ENCODE data around the gene FAM83C. TPM values are rescaled to one million over a fixed set of nuclear protein-coding genes. Genes with fewer than 3 reads are reported as not detected.

Gene FAM83C
- total RNA-seq, 1 donor from 2014 or later: not detected

DNA sequence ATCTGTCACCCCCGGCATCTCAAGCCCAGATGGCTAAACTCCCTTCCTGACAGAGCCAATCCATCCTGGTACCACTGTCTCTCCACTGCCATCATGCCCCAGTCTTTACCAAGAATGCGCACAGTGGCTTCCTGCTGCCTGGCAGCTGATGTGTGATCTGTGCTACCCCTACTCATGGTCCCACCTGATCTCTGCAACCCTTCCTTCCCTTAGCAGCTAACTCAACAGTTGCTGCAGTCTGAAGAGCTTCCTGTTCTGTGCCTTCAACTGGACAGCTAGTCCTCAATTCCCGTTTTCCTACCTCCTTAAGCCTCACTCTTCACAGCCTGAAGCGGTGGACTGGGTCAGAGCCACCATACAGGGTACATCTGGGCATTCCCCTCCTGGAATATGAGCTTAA lies 7.6 kb upstream of the FAM83C start:
- DNase-seq (ENCODE audit: low spot score): no peak

DNA sequence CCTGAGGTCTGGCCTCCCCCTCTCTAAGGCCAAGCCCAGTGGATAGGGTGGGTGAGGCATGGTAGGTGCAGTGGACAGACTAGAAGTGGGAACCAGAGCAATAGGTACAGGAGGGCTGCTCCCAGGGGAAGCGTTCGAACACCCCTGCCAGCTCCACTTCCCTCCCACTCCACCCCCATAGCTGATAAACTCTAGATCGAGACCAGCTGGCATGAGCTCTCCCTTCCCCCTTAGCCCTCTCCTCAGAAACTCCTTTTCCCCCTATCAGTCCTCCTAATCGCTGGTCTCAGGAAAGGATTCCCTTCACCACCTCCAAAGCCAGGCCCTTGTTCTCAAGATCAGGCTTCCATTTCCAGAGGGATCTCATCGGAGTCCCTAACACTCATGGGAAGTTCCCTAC lies 6.0 kb upstream of the FAM83C start:
- no peak for DNase-seq (ENCODE audit: low spot score)

DNA sequence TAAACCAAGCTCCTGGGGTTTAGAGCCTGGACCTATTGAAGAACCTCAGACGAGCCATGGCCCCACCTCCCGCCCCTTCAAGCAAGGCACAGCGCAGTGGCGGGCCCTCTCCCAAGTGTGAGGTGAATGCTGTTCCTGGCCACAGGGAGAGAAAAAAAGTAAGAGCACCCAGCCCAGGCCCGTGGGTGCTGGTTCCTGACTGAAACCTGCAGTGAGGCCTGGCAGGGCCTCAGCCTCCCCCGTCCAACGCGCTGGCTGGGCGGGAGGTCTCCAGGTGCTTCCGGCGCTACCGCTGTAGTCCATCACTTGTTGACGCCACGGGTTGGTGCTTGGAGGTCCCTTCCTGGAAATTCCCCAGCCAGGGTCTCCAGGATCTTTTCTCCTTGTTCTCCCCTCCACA lies 5.5 kb upstream of the FAM83C start:
- DNase-seq (ENCODE audit: low spot score): no peak

DNA sequence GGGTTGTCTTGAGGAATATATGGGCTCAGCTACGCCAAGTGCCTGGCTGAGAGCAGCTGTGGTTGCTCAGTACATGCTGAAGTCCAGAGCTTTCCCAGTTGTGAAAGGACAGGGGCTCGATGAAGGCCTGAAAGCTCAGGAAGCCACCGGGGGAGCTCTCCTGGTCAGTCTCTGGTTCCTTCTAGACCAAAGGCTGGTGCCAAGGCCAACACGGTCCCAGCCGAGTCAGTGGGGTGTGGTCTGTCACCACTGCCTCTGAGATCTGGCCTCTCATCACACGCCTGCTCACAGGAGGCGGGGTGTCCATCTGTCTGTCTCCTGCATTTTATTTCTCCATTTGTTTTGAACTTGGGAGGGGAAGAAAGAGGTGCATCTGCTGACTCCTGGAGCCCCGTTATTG lies 4.9 kb upstream of the FAM83C start:
- DNase-seq (ENCODE audit: low spot score): no peak

DNA sequence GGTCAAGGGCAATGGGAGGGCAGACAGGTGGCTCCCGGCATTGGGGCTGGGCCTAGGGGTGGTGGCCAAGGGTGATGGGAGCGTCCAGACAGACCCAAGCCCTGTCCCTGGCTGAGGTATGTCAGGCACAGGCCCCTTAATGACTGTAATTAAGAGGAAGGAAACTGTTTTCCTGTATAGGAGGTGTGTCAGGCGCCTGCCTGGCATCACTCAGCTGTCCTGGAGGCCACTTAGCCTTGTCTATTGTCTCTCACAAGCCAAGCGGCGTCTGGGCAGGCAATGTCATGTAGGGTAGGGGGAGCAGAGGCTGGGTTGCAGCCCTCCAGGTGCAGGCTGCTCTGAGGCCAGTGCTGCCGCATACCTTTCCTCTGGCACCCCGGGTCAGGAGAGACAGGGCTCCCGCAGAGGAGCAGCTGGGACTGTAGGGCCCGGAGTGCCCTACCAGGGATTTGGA lies 3.9 kb upstream of the FAM83C start:
- DNase-seq (ENCODE audit: low spot score): no peak

DNA sequence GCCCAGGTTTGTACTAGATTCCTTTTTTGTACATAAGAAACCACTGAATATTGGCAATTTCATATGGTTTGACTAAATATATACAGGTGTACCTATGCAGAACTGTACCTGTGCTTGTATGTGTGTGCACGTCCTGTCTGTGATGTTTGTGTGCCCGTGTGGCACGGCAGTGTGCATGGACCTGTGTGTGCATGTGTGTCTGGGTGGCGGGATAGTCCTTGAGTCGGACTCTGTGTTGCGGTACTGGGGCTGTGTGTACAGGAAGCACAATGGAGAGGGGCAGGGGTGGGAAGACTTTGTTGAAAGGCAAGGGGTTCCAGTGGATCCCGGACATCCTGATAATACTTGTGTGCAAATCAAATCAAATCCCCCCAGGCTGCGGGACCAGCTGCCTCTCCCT lies 3.4 kb upstream of the FAM83C start:
- DNase-seq (ENCODE audit: low spot score): no peak

DNA sequence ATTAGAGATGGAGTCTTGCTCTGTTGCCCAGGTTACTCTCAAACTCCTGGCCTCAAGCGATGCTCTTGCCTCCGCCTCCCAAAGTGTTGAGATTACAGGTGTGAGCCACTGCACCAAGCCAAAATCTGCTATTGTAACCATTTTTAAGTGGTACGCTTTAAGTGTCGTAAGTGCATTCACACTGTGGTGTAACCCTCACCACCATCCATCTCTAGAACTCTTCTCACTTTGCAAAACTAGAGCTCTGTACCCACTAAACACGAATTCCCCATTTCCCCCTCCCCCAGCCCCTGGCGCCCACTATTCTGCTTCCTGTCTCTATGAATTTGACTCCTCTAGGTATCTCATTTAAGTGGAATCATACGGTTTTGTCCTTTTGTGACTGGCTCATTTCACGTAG lies 2.8 kb upstream of the FAM83C start:
- no peak for DNase-seq (ENCODE audit: low spot score)

DNA sequence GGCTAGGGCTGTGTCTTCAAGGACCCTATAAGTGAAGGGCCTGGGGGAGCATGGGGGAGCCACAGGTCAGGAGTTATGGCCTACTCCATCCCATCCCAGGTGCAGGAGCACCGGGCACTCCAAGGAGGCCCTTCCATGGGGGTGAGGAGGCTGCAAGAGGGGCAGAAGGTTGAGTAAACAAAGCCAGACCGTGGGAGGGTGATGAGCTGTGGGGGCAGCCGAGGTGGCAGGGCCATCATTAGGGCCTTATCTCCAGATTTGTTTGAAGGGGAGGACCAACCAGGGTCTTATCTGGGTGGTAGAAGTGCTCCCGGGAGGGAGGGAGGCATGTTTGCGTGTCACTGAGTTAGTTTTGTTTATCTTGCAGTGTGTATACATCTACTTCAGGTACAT lies 2.1 kb upstream of the FAM83C start:
- DNase-seq (ENCODE audit: low spot score): no peak

DNA sequence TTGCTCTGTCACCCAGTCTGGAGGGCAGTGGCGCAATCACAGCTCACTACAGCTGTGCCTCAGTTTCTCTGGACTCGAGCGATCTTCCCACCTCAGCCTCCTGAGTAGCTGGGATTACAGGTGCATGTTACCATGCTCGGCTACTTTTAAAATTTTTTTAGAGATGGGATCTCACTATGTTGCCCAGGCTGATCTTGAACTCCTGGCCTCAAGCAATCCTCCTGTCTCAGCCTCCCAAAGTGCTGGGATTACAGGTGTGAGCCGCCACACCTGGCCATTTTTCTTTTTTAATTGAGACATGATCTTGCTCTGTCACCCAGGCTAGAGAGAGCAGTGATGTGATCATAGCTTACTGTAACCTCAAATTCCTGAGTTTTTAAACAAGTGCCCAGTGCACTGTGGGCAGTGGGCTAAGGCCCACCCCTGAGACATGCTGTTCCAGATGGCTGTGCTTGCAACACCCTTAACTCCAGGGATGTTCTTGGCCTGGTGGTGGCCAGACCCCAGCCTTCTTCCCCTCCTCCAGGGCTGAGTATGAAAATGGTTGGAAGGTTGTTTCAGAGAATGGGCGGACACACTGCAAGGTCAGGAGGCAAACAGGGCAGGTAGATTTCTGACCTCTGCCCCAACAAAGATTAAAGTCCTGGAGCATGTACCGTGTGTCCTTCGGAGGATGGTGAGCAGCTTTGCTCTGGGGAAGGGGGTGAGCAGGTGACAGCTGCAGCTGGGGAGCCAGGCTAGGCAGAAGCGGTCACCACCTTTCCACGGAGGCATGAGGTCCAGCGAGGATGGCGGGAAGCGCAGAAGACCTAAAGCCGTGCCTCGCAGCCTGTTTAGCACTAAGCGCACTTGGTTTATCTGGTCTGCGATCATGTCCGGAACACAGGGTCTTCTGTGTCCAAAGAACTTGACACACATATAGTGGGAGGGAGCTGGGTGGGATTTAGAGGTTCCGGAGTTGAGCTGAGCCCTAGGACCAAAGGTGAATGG lies 1.4 kb upstream of the FAM83C start:
- no peak for DNase-seq (ENCODE audit: low spot score)

DNA sequence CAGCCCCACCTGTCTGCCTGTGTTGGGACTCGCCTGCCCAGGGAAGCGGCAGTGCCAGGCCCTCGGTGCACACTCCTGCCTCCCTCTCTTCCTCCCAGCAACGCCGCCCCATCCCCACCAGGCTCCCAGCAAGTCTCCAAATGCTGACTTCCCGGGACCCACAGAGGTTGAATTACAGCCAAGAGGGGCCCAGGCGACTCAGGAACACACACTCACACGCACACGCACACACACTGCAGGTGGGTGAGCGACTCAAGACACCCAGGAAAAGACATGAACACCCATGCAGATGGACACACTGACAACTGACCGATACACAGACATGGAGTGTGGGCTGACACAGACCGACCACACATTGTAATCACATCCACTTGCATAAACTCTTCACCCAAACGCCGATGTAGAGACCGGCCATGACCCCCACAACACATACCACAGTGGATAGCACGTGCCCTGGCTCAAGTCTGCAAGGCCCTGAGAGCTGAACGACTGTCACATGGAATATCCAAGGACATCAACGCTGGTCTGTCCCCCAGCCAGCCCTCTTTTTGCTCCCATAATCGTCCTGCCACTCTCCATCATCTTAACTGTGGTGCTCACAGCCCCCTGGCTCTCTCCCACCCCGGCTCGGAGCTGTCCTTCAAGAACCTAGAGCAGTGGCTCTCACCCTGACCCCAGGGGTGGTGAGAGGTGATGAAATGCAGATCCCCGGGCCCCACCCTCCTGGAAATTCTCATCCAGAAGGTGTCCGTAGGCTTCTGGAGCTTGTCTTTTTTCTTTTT lies 470 bp upstream of the FAM83C start:
- DNase-seq (ENCODE audit: low spot score): no peak

DNA sequence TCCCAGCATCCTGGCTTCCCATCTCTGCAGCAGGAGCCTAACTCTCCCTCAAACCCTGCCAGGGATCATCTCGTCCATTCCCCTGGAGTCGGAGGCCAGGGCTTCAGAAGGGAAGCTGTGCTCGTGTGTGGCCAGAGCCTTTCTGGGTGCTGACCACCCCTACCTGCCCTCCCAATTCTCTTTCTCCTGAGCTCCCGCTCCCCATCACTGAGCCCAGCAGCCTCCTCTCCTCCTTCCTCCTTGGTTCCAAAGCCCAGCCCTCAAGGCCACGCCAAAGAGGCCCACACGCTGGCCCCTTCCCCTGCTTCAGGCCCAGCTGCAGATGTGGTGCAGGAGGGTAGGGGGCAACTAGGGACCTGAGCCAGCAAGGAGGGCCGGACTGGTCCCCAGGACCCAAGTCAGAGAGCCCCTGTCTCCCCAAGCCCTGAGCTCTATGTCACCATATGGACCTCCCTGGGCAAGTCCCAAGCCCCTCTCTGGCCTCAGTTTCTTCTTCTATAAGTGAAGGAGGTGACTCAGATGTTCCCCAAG lies 1.3 kb downstream of the FAM83C start:
- no peak for DNase-seq (ENCODE audit: low spot score)

DNA sequence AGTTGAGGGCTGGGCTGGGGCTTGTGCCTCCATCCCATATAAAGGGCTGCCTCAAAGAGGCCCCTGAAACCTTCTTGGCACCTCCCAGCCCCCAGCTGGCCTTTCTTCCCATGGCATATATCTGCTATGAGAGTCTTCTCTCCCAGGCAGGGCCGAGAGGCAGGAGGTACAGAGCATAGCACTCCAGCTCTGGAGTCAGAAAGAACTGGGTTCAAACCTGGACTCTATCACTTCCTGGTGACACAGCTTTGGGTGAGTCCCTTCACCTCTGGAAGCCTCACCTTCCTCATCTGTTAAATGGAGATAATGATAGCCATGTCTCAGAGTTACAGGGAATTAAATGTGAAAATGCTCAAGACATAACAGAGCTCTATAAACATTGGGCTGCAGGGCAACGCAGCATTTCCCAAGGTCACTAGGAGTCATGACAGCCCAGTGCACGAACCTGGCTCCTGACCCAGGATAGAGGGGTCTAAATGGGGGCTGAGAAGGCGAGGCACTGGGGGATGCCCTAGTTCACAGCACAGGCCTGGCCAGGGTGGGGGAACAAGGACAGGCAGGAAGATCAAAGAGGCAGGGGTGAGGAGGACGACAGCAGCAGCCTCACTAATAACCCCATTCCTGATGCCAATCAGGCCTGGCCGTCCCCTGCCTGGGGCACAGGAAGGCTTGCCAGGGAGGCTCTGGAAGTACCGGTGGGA lies 1.9 kb downstream of the FAM83C start:
- no peak for DNase-seq (ENCODE audit: low spot score)

DNA sequence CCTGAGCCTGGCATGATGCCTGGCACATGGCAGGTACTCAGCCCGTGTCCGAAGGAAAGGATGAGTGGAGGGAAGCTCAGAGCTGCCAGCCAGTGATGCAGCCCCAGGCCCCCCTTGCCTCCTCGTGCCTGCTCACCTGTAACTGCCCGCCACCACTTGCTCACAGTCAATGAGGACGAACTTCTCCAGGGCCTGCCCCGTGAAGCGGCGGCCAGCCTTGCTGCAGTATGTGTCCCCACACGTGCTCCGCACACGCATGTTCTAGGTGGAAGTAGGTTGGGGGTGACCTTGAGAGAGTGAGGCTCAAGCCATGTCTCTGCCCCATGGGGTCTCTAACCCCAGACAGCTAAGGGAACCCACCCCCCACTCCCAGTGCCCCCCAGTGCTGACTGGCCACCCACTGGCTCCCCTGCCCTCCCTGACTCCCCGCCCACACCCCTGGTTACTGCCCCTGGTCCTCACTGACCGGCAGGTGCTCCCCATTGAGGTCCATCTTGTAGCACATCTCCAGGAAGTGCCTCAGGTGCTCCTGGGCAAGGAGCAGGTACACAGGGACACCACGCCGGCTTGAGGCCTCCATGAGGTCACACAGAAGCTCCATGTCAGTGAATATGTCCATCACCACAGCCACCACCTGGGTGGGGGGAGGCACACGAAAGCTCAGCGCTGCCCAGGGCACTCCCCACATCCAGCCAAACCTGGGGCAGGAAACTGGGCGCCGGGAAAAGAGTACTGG lies 3.7 kb downstream of the FAM83C start:
- DNase-seq (ENCODE audit: low spot score): no peak

DNA sequence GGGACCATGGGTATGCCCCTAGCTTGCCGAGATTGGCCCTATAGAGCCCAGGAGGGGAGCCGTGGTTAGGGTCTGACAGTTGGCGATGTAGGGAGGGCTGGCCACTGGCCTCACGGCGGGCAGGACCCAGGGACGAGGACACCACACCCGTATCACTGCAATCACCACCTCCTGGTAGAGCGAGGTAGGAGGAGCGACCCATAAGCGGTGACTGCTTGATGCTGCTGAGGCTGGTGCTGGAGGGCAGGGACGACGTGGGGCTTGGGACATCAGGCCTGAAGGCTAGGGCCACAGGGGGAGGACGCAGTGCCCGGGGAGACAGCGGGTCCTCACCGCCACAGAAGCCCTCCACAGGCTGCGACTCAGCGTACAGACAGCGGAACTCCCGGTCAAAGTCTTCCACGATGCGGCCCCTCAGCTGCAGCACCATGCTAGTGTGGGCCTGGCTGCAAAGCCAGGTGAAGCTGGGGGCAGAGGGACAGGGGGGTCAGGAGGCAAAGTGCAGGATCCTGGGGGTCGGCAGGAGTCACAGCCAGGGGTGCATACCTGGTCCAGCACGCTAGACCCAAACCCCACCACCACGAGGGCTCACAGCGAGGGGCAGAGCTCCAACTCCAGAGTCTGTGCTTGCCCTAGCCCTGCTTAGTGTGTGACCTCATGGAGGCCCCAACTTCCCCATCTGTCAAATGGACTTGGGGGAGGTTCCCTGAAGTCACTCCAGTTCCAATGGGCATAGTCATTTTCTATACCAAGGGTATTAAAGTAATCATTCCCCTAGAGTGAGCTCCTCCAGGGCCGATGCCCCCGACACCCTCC lies 4.5 kb downstream of the FAM83C start:
- no peak for DNase-seq (ENCODE audit: low spot score)

DNA sequence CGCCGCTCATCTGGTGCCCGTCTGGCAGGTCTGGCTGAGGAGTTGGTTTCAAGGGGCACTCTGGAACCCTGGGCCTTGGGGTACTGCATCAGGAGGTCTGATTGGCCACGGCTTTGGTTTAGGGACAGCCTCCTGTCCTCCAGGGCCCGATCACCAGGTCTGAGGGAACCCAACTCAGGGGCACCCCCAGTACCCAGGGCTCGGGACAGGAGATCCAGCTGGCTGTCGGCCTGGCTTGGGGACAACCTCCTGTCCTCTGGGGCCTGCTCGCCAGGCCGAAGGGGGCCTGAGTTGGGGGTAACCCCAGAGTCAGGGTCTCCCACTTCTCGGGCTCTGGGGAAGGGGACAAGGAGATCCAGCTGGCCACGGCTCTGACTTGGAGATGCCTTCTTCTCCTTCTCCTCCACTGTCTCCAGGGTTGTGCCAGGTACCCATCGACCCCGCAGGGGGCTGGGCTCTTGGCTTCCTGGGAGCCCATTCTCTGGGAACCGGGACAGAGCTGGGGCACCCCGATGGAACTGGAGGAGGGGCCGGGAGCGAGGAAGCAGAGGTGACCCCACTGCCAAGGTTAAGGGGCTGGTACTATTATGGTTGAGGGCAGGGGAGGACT lies 5.2 kb downstream of the FAM83C start:
- no peak for DNase-seq (ENCODE audit: low spot score)

DNA sequence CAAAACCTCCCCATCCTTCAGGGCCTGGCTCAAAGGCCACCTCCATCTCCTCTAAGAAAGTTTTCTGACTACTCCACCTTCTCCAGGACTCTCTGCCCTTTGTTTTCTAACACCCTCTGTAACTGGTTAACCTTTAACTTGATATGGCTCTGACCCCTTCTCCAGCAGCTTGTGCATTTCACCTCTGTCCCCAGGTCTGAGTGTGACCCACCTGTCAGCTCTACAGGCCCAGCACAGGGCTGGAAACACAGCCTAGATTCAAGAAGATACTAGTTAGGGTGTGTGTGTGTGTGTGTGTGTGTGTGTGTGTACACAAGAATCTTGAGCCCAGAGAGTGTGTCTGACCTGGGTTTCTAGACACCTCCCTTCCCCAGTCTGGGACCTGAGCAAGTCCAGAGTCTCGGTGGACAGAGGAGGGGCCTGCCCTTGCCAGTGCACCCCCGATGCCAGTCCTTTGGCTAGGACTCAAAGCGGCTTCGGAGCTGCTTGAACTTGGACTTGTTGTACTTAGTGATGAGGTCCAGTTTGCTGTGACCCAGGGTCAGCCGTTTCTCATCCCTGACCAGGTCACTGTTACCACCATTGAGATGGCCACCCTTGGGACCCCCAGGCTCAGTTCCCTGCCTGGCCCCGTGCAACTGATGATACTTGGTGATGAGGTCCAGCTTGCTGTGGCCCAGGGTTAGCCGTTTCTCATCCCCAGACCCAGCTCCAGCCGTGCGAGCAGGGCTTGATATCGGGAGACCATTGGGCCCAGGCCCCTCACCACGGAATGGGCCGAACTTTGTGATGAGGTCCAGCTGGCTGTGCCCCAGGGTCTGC lies 5.9 kb downstream of the FAM83C start:
- no peak for DNase-seq (ENCODE audit: low spot score)

DNA sequence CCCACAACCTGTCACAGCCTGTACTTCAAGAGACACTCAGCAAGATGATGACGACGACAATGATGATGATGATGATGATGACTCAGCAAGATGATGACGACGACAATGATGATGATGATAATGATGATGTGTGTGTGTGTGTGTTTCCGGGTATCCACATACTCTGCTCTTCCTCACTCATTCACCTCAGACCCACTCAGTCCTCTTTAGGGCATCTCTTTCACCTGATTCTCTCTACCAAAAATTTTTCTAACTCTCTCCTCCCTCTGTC lies 6.5 kb downstream of the FAM83C start:
- DNase-seq (ENCODE audit: low spot score): no peak

DNA sequence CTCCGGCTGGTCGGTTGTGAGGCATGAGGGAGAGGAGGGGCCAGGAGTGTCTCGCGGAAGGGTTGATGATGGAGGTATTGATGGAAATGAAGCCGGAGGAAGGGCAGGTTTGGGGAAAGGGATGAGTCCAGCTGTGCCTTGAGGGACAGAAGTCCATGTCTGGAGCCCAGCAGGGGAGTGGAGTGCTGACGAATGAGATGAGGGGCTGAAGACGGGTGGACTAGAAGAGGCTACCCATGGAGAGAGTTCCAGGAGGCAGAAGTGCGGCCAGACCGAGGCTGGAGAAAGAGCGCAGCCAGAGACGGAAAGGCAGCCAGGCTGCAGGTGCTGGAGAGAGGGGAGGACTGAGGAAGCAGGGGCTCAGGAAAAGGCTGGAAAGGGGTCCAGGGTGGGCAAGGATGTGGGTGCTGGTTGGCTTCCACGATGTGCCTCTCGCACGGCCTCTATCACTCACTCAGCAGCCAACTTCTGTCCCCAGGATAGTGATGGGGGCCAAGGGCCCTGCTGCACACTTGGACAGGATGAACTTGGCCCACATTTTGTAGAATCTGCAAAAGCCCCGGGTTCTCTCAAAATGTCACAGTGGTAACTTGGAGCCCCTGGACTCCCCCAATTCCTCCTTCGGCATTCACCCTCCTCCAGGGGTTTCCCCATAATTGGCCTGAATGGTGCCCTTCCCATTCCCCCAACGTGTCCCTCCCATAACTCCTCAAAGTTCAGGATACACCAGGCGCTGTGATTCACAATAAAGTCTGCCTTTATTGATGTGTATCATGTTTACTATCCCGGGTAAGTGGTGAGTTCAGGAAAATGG lies 7.0 kb downstream of the FAM83C start:
- no peak for DNase-seq (ENCODE audit: low spot score)

Data from mucosa of gallbladder (tissue), 1 donor.